GM12864 (cell line): ENCODE data around the gene HES6.

Experiments
- DNase-seq: peaks from one replicate; pipeline ENCODE4 v3.0.0-alpha.2; 2011; ENCODE audit warnings: low read depth
- H3K4me3 ChIP-seq: 2 replicates; pipeline ENCODE4 v1.5.1; 2011; ENCODE audit warnings: mild to moderate bottlenecking, low read depth, low read length, control low read depth
- CTCF ChIP-seq: IDR thresholded peaks from 2 replicates; pipeline ENCODE4 v1.5.1; 2011; ENCODE audit warnings: low read depth, mild to moderate bottlenecking, moderate library complexity, low read length, control low read depth, inconsistent platforms; ENCODE audit errors: missing control alignments

Gene HES6

DNA sequence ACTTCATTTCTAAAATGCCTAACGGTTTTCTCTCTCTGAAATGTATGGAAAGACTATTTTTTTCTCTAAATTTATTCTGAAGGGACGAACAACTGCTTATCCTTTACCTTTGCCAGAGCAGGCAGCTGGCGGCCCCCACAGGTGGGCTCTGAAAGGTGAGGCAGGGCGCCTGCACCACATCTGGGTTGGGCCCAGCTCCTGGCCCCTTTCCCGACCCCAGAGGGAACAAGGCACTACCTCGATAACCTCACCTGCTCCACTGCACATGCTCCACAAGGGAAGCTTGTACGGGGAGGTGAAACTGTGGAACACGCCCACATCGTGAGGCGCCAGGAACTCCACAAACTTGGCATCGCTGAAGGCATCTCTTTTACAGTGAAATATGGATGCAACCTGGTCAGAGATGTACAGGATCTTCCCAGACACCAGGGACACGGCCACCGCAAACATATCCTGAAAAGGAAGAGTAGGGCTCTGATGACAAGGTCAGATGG lies 31.3 kb upstream of the HES6 start:
- TF ChIP-seq CTCF, result no peak
- no peak for DNase-seq
- H3K4me3 ChIP-seq, result no peak overlapping the region

GRCh38 chr2:238270606-238271005 lies 30.8 kb upstream of the HES6 start:
- DNase-seq, result no peak
- no peak overlapping the region for H3K4me3 ChIP-seq
- no peak for TF ChIP-seq CTCF

- no peak for TF ChIP-seq CTCF
Observed at GRCh38 chr2:238269741-238270140, 29.9 kb upstream of the HES6 start.

DNA sequence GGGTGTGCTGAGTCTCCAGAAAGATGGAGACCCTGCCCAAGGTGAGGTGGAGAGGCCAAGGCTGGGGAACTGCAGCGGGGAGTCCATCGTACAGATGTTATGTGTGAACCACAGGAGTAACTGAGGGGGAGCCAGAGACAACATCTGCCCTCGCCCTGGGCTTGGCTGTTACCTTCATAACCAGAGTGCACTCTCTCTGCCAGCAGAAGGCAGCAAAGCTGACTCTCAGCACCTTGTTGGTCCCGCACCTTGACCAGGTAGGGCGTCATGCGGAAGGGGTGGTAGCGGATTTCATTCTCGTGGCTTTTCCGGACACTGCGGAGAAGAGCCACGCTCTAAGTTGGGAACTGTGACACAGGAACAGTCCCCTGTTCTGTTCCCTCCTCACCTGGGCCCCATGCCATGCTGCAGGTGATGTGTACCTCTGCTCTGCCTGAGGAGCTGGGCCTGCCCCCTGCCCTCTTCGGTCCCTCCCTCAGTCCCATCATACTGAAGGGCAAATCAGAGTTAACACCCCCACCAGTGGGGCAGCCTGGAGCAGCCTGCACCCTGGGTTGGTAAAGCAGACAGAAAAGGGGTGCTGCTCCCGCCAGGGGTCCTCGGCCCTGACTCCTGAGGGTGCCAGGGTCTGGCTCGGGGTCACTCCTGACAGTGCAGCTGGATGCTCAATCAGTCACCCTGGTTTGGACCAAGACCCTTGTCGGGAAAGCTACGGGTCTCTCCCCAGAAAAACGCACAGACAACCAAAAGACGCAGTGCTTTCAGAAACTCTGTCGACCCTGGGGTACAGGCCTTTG lies 28.2 kb upstream of the HES6 start:
- no peak overlapping the region for H3K4me3 ChIP-seq
- no peak for TF ChIP-seq CTCF
- DNase-seq, result no peak

More at GRCh38 chr2:238269741-238270140, 29.9 kb upstream of the HES6 start:
- no peak for DNase-seq
- H3K4me3 ChIP-seq, result no peak overlapping the region

DNA sequence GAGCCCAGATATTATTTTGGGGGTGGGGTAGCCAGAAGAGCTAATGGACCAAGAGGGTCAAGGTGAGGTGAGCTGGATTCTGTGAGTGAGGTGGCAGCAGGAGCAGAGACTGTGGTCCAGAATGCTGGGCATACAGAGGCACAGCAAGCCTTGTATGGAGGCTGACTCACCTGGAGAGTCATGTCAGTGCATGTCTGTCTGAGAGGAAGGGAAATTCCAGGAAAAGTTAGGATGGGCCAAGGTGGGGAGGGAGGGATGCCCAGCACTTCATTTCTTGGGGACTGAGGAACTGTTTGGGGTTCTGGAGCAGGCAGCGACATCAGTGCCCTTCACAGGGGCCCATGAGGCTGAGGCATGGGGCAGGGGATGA lies 27.5 kb upstream of the HES6 start:
- TF ChIP-seq CTCF, result no peak
- H3K4me3 ChIP-seq, result no peak overlapping the region
- no peak for DNase-seq

- H3K4me3 ChIP-seq, result no peak overlapping the region
- no peak for DNase-seq
- no peak for TF ChIP-seq CTCF
Observed at GRCh38 chr2:238265605-238266004, 25.8 kb upstream of the HES6 start.

GRCh38 chr2:238264072-238264460 lies 24.2 kb upstream of the HES6 start:
- TF ChIP-seq CTCF, result no peak
- DNase-seq, result no peak
- no peak overlapping the region for H3K4me3 ChIP-seq
